GM06990 (cell line): ENCODE measurements around the gene P2RY11.

ENCODE experiments used
- DNase-seq: peaks from one replicate; pipeline ENCODE4 v3.0.0-alpha.2; 2011; ENCODE audit not compliant: insufficient read length; ENCODE audit errors: extremely low read depth
- H3K27me3 ChIP-seq: replicated peaks from 2 replicates; pipeline ENCODE4 v1.6.0; 2011; ENCODE audit warnings: low read length; ENCODE audit not compliant: control insufficient read depth, insufficient read depth
- H3K36me3 ChIP-seq: 2 replicates; pipeline ENCODE4 v1.5.1; 2011; ENCODE audit warnings: low read length; ENCODE audit not compliant: control insufficient read depth, insufficient read depth
- H3K4me3 ChIP-seq: replicated peaks from 2 replicates; pipeline ENCODE4 v1.5.1; 2011; ENCODE audit warnings: low read depth, mild to moderate bottlenecking, control low read depth, low read length
- CTCF ChIP-seq: IDR thresholded peaks from 2 replicates; pipeline ENCODE4 v1.5.1; 2011; ENCODE audit warnings: low read length, control low read depth, mild to moderate bottlenecking, inconsistent platforms; ENCODE audit not compliant: insufficient read depth, poor library complexity, severe bottlenecking

P2RY11 gene

GRCh38 chr19:10095948-10096614 is 15.4 kb upstream of the P2RY11 start:
- peak; percentile 97 for DNase-seq
- Histone ChIP-seq H3K36me3 (peaks cover 19% of the 10 kb centered on the region), H3K4me3 (peak overlapping the region; percentile 47), H3K27me3 (no peaks in the 10 kb centered on the region)
- no peak for TF ChIP-seq CTCF

- no peak for DNase-seq
- H3K4me3 ChIP-seq = peak overlapping the region; percentile 47
- no peak for TF ChIP-seq CTCF
- H3K27me3 ChIP-seq = no peaks in the 10 kb centered on the region
- H3K36me3 ChIP-seq = peaks cover 16% of the 10 kb centered on the region
Measured at GRCh38 chr19:10096615-10096963, 14.9 kb upstream of the P2RY11 start.

GRCh38 chr19:10100163-10100785 is 11.2 kb upstream of the P2RY11 start:
- no peak overlapping the region for H3K4me3 ChIP-seq
- no peaks in the 10 kb centered on the region for H3K36me3 ChIP-seq
- H3K27me3 ChIP-seq = no peaks in the 10 kb centered on the region
- DNase-seq = no peak
- no peak for TF ChIP-seq CTCF

- H3K36me3 ChIP-seq = peaks cover 6% of the 10 kb centered on the region
- DNase-seq = peak; percentile 88
- no peak for TF ChIP-seq CTCF
- H3K27me3 ChIP-seq = no peaks in the 10 kb centered on the region
- peak overlapping the region; percentile 57 for H3K4me3 ChIP-seq
Measured at GRCh38 chr19:10102787-10103236, 8.7 kb upstream of the P2RY11 start.

- Histone ChIP-seq H3K27me3 (no peaks in the 10 kb centered on the region), H3K36me3 (peaks cover 13% of the 10 kb centered on the region), H3K4me3 (peak overlapping the region; percentile 33)
- no peak for TF ChIP-seq CTCF
- no peak for DNase-seq
Measured at GRCh38 chr19:10104130-10104513, 7.4 kb upstream of the P2RY11 start.
